ENCODE results near the gene RFLNA. TPM values are rescaled to one million over a fixed set of nuclear protein-coding genes. Genes with fewer than 3 reads are reported as not detected.

Gene RFLNA
- total and polyA plus RNA-seq, 2 of the 13 experiments (the other 11 are each of a cell fraction or from before 2014, with no cell fraction given), result not detected

GRCh38 chr12:124273630-124274029 lies 21.3 kb upstream of the RFLNA start (continued):
- TF ChIP-seq NFKB2 (CRISPR knock-in tag; IDR thresholded peaks at IDR 0.05; ENCODE audit: borderline replicate concordance), result no peak
- TF ChIP-seq SMAD3 (CRISPR knock-in tag; IDR thresholded peaks at IDR 0.05), result no peak
- TF ChIP-seq ETV6 (CRISPR knock-in tag; conservative IDR thresholded peaks at IDR 0.05), result no peak
- no peak for TF ChIP-seq ZNF766 (CRISPR knock-in tag; IDR thresholded peaks at IDR 0.05; ENCODE audit: borderline replicate concordance)
- TF ChIP-seq MED1 (CRISPR knock-in tag; IDR thresholded peaks at IDR 0.05), result peak; percentile 55; the same call in 1 of the 2 replicates
- no peak for TF ChIP-seq BRF2 (CRISPR knock-in tag; IDR thresholded peaks at IDR 0.05)
- TF ChIP-seq NR1H2 (CRISPR knock-in tag; IDR thresholded peaks at IDR 0.05; ENCODE audit: borderline replicate concordance, low read depth), result no peak
- no peak for TF ChIP-seq TBP (CRISPR knock-in tag; IDR thresholded peaks at IDR 0.05)
- no peak for TF ChIP-seq RFX5 (IDR thresholded peaks at IDR 0.05; ENCODE audit: low read depth, low read length)
- 0 out of 2 replicates have a peak, but pooled peaks have one; percentile 38 for TF ChIP-seq BRD4 (CRISPR knock-in tag; IDR thresholded peaks at IDR 0.05)
- no peak for TF ChIP-seq RNF219 (CRISPR knock-in tag; IDR thresholded peaks at IDR 0.05)
- TF ChIP-seq, protein P1, sequence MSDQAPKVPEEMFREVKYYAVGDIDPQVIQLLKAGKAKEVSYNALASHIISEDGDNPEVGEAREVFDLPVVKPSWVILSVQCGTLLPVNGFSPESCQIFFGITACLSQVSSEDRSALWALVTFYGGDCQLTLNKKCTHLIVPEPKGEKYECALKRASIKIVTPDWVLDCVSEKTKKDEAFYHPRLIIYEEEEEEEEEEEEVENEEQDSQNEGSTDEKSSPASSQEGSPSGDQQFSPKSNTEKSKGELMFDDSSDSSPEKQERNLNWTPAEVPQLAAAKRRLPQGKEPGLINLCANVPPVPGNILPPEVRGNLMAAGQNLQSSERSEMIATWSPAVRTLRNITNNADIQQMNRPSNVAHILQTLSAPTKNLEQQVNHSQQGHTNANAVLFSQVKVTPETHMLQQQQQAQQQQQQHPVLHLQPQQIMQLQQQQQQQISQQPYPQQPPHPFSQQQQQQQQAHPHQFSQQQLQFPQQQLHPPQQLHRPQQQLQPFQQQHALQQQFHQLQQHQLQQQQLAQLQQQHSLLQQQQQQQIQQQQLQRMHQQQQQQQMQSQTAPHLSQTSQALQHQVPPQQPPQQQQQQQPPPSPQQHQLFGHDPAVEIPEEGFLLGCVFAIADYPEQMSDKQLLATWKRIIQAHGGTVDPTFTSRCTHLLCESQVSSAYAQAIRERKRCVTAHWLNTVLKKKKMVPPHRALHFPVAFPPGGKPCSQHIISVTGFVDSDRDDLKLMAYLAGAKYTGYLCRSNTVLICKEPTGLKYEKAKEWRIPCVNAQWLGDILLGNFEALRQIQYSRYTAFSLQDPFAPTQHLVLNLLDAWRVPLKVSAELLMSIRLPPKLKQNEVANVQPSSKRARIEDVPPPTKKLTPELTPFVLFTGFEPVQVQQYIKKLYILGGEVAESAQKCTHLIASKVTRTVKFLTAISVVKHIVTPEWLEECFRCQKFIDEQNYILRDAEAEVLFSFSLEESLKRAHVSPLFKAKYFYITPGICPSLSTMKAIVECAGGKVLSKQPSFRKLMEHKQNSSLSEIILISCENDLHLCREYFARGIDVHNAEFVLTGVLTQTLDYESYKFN (CRISPR knock-in tag; conservative IDR thresholded peaks at IDR 0.05), result 0 out of 2 replicates have a peak, but pooled peaks have one; percentile 17
- peak; percentile 56 for TF ChIP-seq SKI (IDR thresholded peaks at IDR 0.05; ENCODE audit: partially characterized antibody)
- no peak for TF ChIP-seq ZNF460 (CRISPR knock-in tag; IDR thresholded peaks at IDR 0.05; ENCODE audit: borderline replicate concordance)
- peak; percentile 53; the same call in 1 of the 2 replicates for TF ChIP-seq ZNF788 (CRISPR knock-in tag; IDR thresholded peaks at IDR 0.05; ENCODE audit: borderline replicate concordance)
- TF ChIP-seq CHCHD3 (CRISPR knock-in tag; IDR thresholded peaks at IDR 0.05), result no peak
- no peak for TF ChIP-seq ZNF432 (CRISPR knock-in tag; IDR thresholded peaks at IDR 0.05; ENCODE audit: borderline replicate concordance)
- no peak for TF ChIP-seq ZNF780A (CRISPR knock-in tag; IDR thresholded peaks at IDR 0.05)
- peak; percentile 53 for TF ChIP-seq GABPB1 (CRISPR knock-in tag; IDR thresholded peaks at IDR 0.05)
- no peak for TF ChIP-seq ZNF703 (CRISPR knock-in tag; IDR thresholded peaks at IDR 0.05; ENCODE audit: borderline replicate concordance)
- no peak for TF ChIP-seq SRY (CRISPR knock-in tag; IDR thresholded peaks at IDR 0.05)
- TF ChIP-seq, protein P2, sequence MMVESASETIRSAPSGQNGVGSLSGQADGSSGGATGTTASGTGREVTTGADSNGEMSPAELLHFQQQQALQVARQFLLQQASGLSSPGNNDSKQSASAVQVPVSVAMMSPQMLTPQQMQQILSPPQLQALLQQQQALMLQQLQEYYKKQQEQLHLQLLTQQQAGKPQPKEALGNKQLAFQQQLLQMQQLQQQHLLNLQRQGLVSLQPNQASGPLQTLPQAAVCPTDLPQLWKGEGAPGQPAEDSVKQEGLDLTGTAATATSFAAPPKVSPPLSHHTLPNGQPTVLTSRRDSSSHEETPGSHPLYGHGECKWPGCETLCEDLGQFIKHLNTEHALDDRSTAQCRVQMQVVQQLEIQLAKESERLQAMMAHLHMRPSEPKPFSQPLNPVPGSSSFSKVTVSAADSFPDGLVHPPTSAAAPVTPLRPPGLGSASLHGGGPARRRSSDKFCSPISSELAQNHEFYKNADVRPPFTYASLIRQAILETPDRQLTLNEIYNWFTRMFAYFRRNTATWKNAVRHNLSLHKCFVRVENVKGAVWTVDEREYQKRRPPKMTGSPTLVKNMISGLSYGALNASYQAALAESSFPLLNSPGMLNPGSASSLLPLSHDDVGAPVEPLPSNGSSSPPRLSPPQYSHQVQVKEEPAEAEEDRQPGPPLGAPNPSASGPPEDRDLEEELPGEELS (CRISPR knock-in tag; IDR thresholded peaks at IDR 0.05), result 0 out of 2 replicates have a peak, but pooled peaks have one; percentile 36
- no peak for TF ChIP-seq ZNF256 (CRISPR knock-in tag; conservative IDR thresholded peaks at IDR 0.05)
